GM20000 (cell line): ENCODE measurements around the gene IGBP1.

Experiments
- DNase-seq: peaks from one replicate; pipeline ENCODE4 v3.0.0; 2012; ENCODE audit warnings: low spot score
- TF ChIP-seq, protein P1 (sequence below): IDR thresholded peaks from 2 replicates; pipeline ENCODE4 v1.5.1; 2012; ENCODE audit warnings: mild to moderate bottlenecking, control low read depth; ENCODE audit errors: extremely low read depth, missing control alignments

IGBP1 gene

DNA sequence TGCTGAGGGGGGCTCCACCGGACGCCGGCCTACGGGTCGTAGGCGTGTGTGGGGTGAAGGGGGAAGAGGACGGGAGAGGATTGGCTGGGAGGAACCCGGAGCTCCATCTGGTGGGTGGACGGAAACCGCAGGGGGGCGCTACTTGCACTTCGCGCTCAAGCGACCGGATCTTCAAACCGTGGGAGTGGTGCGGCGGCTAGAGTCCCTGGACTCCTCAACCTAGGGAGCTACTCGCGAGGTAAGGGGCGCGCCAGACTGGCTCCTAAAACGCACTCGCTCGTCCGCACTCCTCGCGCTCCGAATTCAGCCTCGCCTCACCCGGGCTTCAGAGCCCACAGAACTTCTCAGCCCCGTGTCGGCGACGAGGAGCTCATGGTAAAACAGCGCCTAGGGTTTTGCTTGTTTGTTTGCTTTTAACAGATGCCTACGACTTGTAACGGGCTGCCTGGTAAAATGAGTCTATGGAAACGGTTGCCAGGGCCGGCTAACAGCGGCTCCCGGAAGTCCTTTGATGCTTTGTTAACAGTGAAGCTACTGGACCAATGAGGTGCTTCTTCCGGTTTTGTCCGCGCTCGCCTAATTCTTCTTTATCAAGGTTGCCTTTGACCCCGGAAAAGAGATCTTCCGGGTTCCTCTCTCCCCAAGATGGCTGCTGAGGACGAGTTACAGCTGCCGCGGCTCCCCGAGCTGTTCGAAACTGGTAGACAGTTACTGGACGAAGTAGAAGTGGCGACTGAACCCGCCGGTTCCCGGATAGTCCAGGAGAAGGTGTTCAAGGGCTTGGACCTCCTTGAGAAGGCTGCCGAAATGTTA is at the start of gene IGBP1:
Gene IGBP1 (plus strand): TSS at position 145 of the 813 bp plus-strand sequence. CDS start 501 bp downstream, at position 646.
- TF ChIP-seq, protein P1, sequence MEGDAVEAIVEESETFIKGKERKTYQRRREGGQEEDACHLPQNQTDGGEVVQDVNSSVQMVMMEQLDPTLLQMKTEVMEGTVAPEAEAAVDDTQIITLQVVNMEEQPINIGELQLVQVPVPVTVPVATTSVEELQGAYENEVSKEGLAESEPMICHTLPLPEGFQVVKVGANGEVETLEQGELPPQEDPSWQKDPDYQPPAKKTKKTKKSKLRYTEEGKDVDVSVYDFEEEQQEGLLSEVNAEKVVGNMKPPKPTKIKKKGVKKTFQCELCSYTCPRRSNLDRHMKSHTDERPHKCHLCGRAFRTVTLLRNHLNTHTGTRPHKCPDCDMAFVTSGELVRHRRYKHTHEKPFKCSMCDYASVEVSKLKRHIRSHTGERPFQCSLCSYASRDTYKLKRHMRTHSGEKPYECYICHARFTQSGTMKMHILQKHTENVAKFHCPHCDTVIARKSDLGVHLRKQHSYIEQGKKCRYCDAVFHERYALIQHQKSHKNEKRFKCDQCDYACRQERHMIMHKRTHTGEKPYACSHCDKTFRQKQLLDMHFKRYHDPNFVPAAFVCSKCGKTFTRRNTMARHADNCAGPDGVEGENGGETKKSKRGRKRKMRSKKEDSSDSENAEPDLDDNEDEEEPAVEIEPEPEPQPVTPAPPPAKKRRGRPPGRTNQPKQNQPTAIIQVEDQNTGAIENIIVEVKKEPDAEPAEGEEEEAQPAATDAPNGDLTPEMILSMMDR, result peak; percentile 6
- peak; percentile 80 for DNase-seq

DNA sequence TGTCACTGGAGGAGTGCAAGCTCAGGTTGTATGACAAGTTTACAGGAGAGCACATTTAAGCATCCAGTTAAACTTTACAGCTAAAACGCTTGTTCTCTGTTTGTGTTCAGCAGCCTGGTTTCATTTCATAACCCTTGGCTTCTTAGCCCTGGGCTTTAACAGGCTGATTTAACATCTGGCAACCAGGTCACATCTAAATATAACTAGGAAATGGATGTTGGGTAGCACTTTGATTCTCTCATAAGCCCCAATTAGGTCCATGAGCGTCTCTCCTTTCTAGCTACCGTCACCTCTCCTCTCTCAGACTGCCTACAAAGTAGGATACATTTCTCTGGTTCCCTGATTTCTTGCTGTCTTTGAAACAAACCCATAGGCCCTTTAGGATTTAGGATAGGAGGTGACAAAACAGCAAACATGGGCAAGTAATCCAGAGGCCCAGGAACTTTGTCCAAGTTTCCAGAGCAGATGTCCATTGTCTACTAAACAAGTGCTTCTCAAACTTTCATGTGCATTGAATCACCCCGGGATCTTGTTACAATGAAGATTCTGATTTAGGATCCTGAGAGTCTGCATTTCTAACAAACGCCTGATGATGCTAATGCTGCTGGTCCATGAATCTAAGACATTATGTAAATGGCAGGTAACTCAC is 48.5 kb upstream of the IGBP1 start:
- no peak for DNase-seq
- TF ChIP-seq, protein P1, result no peak

DNA sequence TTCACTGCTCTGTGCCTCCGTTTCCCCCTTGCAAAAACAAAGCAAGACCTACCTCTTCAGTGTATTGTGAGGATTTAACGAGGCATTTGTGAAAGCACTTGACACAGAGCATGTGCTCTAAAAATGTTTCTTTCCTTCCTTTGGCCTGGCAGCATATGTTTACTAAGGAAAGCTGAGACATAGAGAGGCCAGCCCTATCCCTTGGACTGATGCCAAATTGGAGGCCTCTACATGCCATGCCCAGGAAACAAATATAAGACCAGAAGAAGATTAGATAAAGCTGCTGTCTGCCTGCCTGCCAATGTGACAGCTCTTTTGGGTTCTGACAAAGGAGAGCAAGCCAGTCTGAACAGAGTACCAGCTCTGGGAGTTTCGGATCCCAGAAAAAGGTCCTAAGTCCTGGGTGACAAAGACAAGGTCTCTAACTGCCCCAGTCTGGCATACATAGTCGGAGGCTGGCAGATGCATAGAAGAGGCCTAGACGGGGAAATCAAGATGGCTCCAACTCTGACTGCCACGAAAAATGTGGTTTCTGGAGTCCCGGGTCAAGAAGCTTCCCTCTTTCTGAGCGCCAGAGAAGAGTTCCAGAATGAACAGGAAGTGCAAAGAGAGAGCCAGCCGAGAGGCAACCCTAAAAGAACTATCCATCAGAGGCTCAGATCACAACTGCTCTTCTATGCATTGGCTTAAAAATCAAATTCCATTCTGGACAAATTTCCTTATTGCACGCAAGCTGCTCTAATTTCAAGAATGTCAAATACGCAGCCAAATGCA is 45.2 kb upstream of the IGBP1 start:
- DNase-seq, result no peak
- TF ChIP-seq, protein P1, result no peak

DNA sequence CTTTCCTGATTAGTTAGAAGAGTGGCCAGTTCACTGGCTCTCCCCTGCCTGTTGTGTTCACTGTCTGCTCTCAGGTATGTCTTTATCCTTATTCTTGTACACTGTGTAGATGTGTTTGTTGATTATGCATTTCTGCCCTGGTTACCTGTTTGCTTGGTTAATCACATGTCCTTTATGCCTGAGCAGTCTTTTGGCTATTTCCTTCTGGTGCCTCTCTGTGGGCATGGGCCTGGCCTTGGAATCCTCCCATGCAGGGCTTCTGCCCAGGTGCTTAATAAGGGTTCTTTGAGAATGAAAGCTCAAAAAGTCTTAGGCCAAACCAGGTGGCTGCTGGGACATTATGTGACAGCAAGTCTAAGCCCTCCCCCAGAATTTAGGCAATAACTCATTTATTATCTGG is 44.5 kb upstream of the IGBP1 start:
- DNase-seq, result no peak
- TF ChIP-seq, protein P1, result no peak

DNA sequence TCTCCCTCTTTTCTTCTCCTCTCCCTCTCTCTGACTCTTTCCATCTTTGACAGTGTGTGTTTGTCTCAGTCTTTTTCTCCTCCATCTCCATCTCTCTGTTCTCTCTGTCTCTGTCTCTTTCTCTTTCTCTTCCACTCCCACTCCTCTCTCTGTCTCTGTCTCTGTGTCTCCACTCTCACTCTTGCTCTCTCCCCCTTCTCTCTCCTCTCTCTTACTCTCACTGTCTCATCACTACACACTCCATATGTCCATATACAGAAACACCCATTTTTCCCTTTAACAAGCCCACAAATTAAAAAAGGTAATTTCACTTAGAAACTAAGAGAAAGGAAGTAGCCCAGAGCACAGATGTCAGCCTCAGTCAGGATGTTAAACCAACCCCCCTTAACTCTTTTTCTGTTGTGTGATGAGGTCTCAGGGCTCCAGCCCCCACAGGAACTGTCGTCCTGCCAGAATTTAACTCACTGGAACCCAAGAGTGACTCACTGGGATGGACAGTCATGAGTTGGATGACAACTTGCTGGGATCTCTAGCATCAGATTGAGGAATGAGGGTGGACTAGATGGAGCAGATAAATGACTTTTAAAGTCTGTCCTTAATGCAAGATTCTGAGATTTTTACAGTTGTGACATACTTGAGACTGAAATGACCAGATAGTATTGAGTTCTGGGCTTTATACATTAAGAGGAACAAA is 43.5 kb upstream of the IGBP1 start:
- no peak for DNase-seq
- TF ChIP-seq, protein P1, result no peak

DNA sequence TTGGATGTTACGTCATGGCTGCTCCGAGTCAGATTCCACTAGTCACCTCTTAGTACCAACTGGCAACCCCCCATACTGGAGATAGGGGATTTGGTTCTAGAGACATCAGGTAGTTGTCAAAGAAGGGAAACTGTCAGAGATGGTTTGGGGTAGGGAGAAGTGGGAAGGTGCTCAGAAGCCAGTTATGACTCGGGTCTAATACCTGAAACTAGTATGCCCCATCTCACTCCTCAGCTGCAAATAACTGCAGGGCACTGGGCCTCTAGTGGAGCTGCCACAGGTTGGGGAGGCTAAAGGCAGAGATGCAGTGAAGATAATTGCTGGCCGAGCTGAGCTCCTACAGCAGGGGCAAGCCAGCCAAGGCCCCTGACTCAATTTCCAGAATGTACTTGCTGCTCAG is 41.0 kb upstream of the IGBP1 start:
- DNase-seq, result no peak
- TF ChIP-seq, protein P1, result no peak
